GM23338 (cell line): Measurements from ENCODE around the gene EGLN3. TPM values are rescaled to one million over a fixed set of nuclear protein-coding genes. Genes with fewer than 3 reads are reported as not detected.

Source experiments
- CTCF ChIP-seq, 2 experiments: fragments of 200-600 bp in 1 of 2; sonication (generic) in 1 of 2; conservative IDR thresholded peaks; 2 replicates each; pipeline versions ENCODE4 v1.5.1 to v1.6.1; 2016 to 2017; ENCODE audit warnings: antibody characterized with exemption in 2 of 2, low read depth in 2 of 2, mild to moderate bottlenecking in 2 of 2, moderate library complexity in 1 of 2
- EZH2 ChIP-seq: fragments of 200-600 bp; sonication (generic); IDR thresholded peaks from one replicate; pipeline ENCODE4 v1.8.0; 2017; ENCODE audit warnings: antibody characterized with exemption, mild to moderate bottlenecking, low read depth; ENCODE audit not compliant: unreplicated experiment
- EZH2phosphoT487 ChIP-seq: fragments of 200-600 bp; sonication (generic); IDR thresholded peaks from one replicate; pipeline ENCODE4 v1.8.1; 2018; ENCODE audit warnings: antibody characterized with exemption; ENCODE audit not compliant: unreplicated experiment
- POLR2AphosphoS5 ChIP-seq: IDR thresholded peaks from 2 replicates; pipeline ENCODE4 v1.6.1; 2016; ENCODE audit warnings: antibody characterized with exemption, low read depth
- STAT1 ChIP-seq: IDR thresholded peaks from one replicate; pipeline ENCODE4 v1.6.1; 2016; ENCODE audit warnings: antibody characterized with exemption; ENCODE audit not compliant: unreplicated experiment
- polyA plus RNA-seq: library from polyadenylated mRNA; unstranded; fragments of >200 nt; fragmentation: Nextera tagmentation; extraction: Ambion mirVana; gene quantifications from 2 replicates; pipeline ENCODE4 v1.2.1, GENCODE V29; 2016
- total RNA-seq: library from RNA; depleted of rRNA; stranded (reverse); fragments of >200 nt; shearing (Covaris generic); gene quantifications from 2 replicates; pipeline ENCODE4 v1.2.3, GENCODE V29; 2014
- TF ChIP-seq, protein P1 (sequence below): fragments of 250-450 bp; sonication (Bioruptor Pico); IDR thresholded peaks from 2 replicates; pipeline ENCODE4 v1.5.0; 2020; ENCODE audit warnings: mild to moderate bottlenecking, moderate library complexity
- TF ChIP-seq, protein P2 (sequence below): IDR thresholded peaks from 2 replicates; pipeline ENCODE4 v1.6.1; 2016; ENCODE audit warnings: antibody characterized with exemption

The EGLN3 gene
- total and polyA plus RNA-seq, 2 experiments from 2014 or later: 26.8 to 42.9 TPM

DNA sequence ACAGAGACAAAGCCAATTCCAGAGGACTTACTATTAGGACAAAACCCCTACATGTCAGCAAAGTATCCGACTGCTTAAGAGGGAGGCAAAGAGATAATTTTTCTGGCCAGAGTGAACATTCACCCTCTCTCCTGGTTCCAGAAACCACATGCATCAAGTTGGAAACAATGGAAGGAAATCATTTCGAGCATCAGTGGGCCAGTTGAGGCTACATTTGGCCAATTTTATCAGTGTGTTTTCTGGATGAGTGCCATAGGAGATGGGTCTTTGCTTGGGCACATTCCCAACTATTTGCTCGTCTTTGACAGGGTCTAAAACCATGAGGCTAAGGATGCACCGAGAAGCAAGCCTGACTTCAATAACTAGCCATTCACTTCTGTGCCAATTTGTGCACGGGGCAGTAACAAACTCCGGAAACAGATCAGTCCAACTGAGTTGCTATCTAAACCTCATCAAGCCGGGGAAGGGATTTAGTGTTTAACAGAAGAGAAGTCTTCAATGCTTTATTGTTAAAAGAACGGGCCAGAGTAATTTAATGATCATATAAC is 17.4 kb downstream of the EGLN3 start (continued):
- TF ChIP-seq, protein P1, sequence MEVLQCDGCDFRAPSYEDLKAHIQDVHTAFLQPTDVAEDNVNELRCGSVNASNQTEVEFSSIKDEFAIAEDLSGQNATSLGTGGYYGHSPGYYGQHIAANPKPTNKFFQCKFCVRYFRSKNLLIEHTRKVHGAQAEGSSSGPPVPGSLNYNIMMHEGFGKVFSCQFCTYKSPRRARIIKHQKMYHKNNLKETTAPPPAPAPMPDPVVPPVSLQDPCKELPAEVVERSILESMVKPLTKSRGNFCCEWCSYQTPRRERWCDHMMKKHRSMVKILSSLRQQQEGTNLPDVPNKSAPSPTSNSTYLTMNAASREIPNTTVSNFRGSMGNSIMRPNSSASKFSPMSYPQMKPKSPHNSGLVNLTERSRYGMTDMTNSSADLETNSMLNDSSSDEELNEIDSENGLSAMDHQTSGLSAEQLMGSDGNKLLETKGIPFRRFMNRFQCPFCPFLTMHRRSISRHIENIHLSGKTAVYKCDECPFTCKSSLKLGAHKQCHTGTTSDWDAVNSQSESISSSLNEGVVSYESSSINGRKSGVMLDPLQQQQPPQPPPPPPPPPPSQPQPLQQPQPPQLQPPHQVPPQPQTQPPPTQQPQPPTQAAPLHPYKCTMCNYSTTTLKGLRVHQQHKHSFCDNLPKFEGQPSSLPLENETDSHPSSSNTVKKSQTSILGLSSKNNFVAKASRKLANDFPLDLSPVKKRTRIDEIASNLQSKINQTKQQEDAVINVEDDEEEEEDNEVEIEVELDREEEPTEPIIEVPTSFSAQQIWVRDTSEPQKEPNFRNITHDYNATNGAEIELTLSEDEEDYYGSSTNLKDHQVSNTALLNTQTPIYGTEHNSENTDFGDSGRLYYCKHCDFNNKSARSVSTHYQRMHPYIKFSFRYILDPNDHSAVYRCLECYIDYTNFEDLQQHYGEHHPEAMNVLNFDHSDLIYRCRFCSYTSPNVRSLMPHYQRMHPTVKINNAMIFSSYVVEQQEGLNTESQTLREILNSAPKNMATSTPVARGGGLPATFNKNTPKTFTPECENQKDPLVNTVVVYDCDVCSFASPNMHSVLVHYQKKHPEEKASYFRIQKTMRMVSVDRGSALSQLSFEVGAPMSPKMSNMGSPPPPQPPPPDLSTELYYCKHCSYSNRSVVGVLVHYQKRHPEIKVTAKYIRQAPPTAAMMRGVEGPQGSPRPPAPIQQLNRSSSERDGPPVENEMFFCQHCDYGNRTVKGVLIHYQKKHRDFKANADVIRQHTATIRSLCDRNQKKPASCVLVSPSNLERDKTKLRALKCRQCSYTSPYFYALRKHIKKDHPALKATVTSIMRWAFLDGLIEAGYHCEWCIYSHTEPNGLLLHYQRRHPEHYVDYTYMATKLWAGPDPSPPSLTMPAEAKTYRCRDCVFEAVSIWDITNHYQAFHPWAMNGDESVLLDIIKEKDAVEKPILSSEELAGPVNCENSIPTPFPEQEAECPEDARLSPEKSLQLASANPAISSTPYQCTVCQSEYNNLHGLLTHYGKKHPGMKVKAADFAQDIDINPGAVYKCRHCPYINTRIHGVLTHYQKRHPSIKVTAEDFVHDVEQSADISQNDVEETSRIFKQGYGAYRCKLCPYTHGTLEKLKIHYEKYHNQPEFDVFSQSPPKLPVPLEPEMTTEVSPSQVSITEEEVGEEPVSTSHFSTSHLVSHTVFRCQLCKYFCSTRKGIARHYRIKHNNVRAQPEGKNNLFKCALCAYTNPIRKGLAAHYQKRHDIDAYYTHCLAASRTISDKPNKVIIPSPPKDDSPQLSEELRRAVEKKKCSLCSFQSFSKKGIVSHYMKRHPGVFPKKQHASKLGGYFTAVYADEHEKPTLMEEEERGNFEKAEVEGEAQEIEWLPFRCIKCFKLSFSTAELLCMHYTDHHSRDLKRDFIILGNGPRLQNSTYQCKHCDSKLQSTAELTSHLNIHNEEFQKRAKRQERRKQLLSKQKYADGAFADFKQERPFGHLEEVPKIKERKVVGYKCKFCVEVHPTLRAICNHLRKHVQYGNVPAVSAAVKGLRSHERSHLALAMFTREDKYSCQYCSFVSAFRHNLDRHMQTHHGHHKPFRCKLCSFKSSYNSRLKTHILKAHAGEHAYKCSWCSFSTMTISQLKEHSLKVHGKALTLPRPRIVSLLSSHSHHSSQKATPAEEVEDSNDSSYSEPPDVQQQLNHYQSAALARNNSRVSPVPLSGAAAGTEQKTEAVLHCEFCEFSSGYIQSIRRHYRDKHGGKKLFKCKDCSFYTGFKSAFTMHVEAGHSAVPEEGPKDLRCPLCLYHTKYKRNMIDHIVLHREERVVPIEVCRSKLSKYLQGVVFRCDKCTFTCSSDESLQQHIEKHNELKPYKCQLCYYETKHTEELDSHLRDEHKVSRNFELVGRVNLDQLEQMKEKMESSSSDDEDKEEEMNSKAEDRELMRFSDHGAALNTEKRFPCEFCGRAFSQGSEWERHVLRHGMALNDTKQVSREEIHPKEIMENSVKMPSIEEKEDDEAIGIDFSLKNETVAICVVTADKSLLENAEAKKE: no peak
- TF ChIP-seq POLR2AphosphoS5 (no peak), EZH2phosphoT487 (no peak), CTCF (conservative IDR thresholded peaks at IDR 0.05; ENCODE audit: low read depth in 2 of 2) (no peak), STAT1 (no peak), EZH2 (no peak)
- TF ChIP-seq, protein P2, sequence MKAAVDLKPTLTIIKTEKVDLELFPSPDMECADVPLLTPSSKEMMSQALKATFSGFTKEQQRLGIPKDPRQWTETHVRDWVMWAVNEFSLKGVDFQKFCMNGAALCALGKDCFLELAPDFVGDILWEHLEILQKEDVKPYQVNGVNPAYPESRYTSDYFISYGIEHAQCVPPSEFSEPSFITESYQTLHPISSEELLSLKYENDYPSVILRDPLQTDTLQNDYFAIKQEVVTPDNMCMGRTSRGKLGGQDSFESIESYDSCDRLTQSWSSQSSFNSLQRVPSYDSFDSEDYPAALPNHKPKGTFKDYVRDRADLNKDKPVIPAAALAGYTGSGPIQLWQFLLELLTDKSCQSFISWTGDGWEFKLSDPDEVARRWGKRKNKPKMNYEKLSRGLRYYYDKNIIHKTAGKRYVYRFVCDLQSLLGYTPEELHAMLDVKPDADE: no peak
